ENCODE results near the gene CPOX.

The CPOX gene

DNA sequence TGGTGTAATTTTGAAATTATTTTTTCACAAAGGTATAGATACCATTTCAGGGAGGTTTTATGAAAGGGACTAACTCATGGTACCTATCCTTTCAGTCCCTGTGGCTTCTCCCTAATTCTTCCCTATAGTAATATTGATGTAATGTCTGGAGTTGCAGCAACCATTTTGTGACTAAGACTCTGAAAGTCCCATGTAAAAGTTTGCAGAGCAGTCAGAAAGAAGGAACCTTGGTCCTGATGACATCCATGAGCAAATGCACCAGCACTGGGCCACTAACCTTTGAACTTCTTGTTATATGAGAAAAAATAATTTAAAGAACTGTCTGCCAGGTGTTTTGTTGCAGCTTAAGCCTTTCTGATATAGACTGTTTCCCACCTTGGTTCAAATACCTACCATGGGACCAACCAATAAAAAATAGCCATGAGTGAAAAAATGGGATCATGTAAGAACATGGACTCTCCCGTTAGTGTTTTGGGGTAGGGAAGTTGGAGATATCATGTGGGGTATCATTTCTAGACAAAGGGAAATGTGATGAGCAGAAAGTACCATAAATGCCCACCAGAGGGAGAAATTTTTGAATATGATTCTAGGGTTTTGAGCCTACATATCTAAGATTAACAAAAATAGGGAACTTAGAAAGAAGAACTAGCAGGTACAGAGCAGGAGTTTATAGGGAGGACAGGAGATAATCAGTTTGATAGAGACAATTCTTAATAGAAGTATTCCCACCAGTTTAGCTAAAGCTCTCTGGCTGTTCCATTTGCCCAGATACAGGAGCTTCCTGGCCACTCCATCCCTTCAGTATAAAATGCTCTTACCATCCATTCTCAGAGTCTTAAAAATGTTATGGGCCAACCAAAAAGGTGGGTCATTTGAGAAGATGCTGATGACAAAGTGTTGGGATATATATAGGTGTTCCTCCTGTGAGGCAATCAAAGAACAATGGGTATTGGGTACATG, 3.4 kb upstream of the CPOX start:
- no peak for DNase-seq

DNA sequence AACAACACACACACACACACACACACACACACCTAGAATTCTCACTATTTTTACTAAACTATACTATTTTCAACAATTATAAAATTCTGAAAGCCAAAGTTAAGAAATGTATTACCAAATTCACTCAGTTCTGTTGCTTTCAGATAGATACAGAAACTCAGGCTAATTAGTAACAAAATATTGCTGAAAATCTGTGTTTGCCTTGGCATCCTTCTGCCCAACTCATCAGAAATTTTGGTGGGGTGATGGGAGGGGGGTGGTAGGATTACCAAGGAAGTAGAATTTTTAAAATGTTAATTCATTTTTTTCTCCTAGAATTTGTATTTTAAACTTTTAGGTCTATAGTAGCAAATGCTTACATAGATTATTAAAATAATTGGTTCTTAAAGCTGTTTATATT, 2.7 kb upstream of the CPOX start:
- DNase-seq = no peak

DNA sequence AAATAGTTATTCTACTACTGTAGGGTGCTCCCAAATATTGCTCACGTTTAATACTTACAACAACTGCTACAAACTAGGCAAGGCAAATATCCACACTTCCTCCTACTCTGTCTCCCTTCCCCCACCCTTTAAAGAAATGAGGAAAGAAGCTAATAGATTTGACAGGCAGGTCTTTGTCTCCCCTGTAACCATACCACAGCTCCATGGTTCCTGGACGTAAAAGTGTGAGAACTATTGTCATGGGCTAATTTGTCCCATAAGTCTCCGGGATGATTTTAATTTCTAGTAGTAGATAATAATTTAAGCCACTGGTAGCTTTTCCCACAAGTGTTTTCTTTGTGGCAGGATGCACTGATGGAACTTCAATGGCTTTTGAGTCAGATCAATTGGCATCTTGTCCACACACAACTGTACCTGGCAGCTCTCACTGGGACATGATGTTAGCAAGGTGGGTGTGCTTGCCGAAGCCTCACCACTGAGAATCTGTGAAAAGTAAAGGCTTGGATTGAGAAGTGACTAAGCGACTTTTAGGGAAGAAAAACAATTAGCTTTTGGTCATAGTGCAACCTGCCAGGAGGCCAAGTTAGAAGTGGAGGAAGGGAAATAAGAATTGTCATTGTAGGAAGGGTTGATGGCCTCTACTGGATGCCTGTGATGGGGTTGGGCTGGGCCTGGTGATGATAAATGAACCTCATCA, 1.4 kb upstream of the CPOX start:
- no peak for DNase-seq

DNA sequence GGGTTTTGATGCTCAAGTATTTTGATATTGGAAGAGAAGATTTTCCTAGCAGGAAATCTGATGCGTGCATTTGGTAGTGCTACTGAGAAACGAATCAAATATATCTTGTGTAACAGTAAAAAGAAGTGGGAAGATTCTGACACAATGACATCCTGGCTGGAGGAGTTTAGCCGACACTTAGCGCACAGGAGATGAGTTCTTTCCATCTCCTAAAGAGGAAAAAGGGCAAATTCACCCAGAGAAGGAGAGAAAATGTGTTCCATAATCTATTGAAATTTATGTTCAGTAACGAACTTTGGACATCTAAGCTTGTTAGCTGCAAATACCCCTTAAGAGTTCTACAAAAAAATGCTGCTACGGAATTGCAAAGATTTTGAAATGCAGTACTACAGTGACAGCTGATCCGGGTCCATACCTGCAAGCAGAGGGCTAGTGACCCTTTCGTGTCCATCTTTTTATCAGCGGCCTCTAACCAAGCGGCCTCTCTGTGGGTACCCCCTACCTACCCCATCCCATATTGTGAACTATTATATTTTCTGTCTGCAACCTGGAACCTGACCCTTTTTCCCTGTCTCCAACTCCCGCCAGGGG, 971 bp downstream of the CPOX start:
- no peak for DNase-seq

DNA sequence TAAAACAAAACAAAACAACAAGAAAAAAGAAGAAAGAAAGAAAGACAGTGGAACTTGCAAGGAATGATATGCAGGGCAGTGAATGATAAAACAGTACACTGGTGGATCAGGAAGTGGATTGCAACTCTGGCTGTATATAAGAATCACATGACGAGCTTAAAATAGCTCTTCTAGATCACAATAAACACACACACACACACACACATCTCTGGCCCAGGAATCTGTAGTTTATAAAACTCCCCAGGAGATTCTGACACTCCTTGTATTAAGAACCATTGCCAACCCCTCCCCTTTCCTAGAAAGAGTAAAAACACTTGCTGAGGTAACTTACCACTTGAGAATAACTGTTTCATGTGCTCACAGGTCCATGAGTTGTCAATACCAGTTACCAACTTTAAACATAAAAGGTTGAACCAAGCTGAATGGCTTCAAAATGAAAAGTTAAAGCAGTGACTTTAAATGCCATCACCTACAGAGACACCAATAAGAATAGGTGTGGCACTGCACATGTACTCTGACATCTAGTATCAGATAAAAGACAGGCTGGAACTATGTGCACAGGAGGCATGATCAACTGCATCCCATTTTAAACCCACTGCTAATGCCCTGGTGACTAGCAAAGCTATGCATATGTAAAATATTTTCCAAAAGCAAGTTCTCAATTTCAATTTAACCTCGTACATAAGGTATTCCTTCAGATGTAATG, 3.9 kb downstream of the CPOX start:
- DNase-seq = no peak

DNA sequence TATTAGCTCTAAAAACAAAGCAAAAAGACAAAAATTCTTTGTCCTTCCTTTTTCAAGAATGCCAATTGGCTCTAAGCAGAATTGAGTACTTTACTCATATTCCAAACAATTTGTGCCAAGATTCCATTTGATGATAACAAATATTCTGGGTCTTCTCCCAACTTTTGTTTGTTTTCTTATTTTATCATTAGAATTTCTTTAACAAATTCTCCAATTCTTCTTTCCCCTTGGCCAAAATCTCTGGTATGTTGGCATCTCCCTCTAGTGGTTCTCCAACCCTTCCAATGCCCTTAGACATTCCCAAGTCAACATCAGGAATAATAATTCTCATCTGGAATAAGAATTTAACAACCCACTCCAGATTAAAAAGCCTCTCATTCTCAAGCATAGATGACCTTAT, 5.3 kb downstream of the CPOX start:
- no peak for DNase-seq

DNA sequence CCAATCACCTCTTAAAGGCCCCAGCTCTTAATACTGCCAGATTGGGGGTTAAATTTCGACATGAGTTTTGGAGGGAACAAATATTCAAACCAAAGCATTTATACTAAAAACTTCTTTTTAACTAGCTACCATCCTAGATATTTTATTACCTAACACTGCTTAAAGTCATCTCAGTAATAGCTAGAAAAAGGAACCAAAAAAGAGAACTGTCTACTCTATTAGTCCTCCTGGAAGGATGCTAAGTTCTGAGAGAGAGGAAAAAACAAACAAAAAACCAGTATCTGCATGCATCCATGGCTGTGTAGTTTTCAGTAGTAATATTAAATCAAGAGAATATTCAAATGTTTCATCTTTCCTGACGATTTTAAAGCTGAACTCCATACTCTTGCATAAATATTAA, 5.8 kb downstream of the CPOX start:
- no peak for DNase-seq

DNA sequence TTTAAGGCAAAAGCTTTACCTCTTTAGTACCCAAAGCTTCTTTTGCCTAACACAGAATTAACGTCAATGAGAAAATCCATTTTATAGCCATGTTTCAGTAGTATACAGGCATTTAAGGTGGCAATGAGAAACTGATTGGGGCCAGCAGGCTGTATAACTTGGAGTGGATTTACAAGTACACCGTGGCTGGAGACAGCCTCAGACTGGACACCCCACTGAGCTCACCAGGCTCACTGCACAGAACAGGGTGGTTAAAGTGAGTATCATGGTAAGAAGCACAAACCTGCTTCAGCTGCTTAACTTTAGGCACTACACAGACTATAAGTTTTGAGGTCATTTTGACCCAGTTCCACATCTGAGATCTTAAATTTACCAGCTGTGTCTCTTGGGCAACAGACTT, 8.9 kb downstream of the CPOX start:
- no peak for DNase-seq

DNA sequence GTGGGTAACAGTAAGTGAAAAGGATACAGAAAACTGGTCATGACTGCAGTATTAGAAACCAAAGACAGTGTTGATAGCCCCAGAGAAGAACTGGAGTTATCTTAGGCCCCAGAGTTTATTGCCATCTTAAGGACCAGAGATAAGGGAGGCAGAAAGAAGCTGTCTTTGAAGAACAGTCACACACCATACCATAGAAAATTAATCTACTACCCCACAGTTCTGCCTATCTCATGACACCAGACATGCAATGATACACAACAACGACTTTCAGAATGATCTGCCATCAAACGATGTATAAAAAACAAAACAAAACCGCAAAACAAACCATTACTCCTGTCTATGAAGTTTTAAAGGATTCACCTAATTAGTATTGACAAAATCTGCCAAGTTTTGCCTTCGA, 9.6 kb downstream of the CPOX start:
- no peak for DNase-seq

DNA sequence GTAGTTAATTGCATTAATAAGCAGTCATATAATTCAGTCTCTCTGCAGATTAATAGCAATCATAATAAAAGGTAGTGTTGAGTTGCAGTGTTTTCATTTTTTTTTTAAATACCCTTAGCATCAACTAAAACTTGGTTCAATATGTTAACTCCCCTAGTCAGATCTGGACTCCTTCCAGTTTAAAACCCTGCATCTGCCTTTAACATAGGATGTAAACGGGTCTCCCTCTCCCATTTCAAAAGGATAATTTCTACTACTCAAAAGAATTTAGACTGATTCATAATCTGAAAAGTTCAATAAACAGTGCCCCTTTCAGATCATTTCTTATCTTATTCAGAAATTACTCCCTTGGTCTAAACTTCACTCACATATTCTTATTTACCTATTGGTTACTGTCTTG, 11.4 kb downstream of the CPOX start:
- no peak for DNase-seq

DNA sequence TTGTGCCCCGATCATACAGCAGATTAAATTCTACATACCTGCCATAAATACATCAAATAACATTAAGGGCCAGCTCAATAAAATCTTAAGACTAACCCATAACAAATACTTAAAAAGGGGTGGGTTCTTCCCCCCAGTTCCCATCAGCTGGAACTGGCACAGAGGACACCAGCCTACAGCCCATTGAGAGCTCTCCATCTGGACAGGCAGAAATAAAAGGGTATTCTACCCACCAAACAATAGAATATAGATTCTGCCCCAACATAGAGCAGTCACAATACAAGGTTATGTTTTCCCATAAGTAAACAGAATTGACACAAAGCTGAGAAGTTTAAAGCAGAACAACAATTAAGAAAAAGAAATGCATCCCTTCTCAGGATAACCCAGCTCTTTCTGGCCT, 11.9 kb downstream of the CPOX start:
- peak in 7 of 56 donors; percentile 7 to 19 (median 12) for DNase-seq

DNA sequence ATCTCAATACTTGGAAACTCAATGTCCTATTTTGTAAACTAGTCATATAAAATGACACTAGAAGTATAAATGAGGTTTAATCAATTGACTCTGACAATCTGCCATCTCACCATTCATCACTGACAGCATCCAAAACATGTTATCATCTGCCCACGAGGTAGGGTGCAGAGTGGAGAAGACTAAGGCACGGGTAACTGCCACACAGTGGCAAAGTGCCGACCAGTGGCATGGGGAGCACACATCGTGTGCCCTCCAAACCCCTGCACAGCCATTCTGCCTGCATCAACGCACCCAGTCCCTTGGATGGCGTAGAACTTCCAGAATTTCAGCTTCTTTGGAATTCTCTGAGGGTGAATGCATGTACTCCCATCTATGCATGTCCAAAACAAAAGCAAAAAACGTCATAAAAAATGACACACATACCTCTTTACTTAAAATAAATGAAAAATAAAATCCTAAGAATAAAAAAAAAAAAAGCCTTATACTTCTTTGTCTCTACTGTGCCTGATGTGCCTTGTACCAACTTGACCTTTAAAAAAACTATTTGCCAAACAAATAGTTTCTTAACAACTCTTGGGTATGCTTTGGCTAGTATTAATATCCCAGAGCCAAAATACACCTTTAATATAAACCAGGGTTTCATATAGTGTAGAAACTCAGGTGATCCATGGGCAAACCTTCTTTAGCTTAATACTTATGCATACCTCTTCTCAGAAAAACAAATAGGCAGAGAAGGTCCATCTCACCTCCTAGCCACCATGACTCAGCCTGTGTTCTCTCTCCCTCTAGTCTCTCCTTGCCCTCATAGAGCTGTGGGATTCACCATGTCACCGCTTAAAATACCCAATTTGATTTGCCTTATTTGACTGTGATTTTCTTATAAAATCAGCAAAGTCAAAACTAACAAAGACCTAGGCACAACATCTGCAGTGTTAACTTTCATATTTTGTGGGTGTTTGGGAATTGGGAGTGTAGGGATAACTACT, 12.7 kb downstream of the CPOX start:
- DNase-seq = no peak

DNA sequence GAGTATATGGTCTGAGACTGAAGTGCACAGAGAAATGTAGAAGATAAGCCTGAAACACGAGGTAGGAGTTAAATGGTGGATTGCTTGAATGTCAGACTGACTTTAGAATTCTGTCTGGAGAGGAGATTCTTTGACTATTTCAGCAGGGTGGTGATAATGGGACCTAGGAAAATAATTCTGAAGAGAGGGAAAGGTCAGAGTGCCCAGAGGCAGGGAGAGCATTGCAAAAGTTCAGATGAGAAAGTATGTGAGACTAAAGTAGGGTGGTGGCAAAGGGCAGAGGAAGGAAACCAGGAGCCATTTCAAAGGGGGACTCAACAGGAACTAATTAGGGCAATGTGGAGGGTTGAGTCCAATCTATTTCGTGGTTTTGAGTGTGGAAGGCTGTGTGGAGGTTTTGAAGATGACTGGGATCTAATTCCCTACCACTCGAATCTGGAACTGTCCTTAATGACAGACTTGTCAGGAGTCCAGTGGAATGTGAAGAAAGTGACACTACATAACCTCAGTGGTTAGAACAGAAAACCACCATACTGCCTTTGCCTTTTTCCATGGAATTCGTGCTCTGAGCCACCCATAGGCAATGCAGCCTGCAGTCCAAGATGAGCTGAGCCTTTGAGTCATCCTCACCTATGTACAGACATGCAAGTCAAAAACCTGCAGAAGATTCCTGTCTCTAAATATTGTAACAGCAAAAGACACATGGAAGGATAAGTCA, 16.1 kb downstream of the CPOX start:
- DNase-seq = no peak

DNA sequence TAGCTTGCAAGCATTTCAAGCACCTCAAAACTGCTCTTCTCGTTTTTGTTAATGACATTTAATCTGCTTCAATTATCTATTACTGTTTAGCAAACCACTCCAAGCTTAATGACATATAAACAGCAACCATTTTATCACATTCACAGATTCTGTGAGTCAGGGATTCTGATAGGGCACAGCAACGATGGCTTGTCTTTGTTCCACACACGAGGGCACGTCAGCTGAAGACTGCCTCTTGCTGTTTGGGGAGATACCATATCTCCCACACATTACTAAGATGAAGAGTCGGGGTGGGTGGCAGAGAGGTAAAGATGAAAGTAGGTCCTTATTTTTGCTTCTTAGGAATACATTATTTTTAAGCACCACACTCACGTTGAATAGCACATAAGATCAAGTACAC, 19.3 kb downstream of the CPOX start:
- peak in 13 of 56 donors; percentile 4 to 56 (median 20) for DNase-seq

DNA sequence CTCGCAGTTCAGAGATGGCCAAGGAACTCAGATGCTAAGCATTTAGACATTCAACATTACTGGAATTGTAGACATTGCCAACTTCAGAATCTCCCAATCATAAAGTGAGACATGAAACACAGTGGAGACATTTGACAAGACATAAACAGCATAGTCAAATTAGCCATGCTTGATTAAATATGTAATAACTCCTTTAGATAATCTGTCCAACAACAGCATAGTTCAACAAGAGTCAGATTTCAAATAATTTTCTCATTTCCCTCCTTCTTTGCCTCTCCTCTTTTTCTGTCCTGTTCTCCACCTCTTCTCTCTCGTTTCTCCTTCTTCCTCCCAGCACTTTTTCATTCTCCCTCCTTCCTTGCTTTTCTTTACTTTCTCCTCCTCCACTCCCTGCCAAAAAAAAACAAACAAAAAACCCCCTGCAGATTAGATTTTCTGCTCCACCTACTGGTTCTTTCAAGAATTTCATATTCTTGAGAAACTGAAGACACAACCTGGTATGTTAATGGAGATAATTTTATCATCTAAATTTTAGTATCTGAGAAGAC, 20.2 kb downstream of the CPOX start:
- DNase-seq = no peak

DNA sequence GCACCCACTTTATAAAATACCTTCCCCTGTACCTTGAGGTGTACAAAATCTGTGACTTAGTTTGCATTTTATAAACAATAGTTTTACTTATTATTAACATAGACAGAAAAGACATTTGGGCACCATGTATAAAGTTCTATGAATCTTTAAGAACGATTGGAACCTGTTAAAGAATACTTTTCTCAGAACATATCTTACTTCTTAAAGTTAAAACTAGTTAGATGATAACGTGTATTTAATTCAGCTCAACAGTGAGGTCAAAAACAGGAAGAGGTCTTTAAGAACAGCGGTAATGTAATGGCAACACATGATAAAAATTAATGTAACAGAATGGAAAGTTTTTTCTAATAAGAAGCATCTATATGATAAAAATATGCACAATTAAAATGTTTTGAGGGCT, 25.0 kb downstream of the CPOX start:
- no peak for DNase-seq

DNA sequence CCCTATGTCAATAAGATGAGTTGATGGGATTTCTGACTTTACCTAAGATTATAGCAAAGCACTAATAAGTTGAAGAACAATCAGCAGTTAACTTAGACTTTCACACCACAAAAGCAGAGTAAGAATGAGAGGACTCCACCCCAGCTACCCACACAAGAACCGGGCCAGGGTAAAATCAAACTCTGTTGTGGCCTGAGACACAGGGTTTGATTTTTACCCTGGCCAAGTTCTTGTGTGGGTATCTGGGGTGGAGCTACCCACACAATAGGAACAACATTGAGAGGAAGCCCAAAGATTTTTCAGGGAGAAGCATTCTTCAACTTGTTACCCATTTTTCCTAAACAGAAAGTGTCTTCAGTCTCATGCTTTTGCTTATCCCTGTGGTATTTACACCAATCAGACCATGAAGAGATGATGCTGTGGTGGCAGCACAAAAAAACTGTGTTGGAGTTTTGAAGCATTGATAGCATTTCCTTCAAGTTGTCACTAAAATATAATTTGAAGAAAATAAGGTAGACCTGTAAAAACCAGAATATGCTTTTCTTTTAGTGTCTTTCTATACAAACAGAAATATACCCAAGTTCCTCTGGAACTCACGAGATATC, 25.6 kb downstream of the CPOX start:
- DNase-seq = no peak

DNA sequence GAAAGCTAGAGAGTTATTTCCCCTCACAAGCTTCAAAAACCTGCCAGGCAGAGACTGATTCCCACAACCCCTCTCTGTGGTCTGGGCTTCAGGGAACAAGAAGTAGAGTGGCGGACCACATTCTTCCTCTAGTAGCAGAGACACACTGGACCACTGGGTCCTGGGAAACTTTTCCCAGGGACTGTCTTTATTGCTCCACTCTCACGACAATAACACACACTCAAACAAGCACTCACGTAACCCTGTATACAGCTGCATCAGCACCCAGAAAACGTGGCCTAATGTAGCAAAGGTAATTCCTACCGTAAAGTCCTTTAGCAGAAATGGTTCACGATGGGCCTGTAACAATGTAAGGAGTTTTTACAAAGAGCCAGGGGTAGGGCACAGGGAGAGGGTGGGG, 27.6 kb downstream of the CPOX start:
- DNase-seq = no peak

DNA sequence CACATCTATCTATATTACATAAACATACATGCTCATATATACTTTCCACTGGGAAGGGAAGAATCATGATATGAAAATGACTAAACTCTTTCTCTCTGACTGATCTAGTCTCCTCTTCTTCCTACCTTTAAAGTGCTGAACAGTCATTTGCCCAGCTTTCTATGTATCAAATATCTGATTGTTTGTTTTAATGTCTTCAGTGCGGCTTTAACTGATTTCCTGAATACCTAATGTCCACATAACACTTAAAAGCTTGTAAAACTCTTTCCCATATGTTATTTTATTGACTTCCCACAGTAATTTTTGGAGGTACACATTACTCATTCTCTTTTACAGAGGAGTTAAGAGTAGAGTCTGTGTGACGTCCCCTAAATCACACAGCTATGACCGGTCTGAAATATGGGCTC, 28.2 kb downstream of the CPOX start:
- no peak for DNase-seq

Data from nucleus accumbens (tissue), 56 donors.